Gastrocnemius medialis (tissue), 4 donors: ENCODE results near the gene DUSP18. TPM values are rescaled to one million over a fixed set of nuclear protein-coding genes. Genes with fewer than 3 reads are reported as not detected.
"Not testable (repeated sequence)": the region's sequence is repeated elsewhere in the genome, so short reads cannot be mapped to it uniquely, and the experiment has no call there.

Experiments
- ATAC-seq, 2 donors: fragments of 150-250 bp; one replicate each; pipeline ENCODE4 v1.9.1; 2016
- DNase-seq, 2 donors: peaks; one replicate each; pipeline ENCODE4 v3.0.0-alpha.2; 2019
- H3K27ac ChIP-seq, 4 donors: fragments of 200-600 bp; sonication (generic); 1 replicate in 1 of 4; 2 replicates in 3 of 4; pipeline ENCODE4 v1.5.1; 2016 to 2018; ENCODE audit warnings: mild to moderate bottlenecking in 2 of 4, moderate library complexity in 1 of 4
- H3K27me3 ChIP-seq, 3 donors: fragments of 200-600 bp; sonication (generic) in 2 of 3; 1 replicate in 1 of 3; 2 replicates in 2 of 3; pipeline versions ENCODE4 v1.5.1 to v1.6.0; 2016 to 2019; ENCODE audit warnings: mild to moderate bottlenecking in 1 of 3, moderate library complexity in 1 of 3
- H3K36me3 ChIP-seq, 2 donors: fragments of 200-600 bp; sonication (generic) in 1 of 2; one replicate each; pipeline ENCODE4 v1.5.1; 2017 to 2018
- H3K4me1 ChIP-seq, 2 donors: fragments of 200-600 bp; sonication (generic) in 1 of 2; one replicate each; pipeline ENCODE4 v1.5.1; 2016 to 2017; ENCODE audit warnings: mild to moderate bottlenecking in 2 of 2
- H3K4me3 ChIP-seq, 4 donors: fragments of 200-600 bp; sonication (generic) in 3 of 4; 1 replicate in 1 of 4; 2 replicates in 3 of 4; pipeline ENCODE4 v1.5.1; 2016 to 2019; ENCODE audit warnings: mild to moderate bottlenecking in 2 of 4
- H3K9me3 ChIP-seq, 3 donors: fragments of 200-600 bp; sonication (generic) in 2 of 3; 1 replicate in 1 of 3; 2 replicates in 2 of 3; pipeline ENCODE4 v1.5.1; 2016 to 2019
- CTCF ChIP-seq, 5 experiments: fragments of 450-650 bp in 3 of 5; fragments of 200-600 bp in 2 of 5; sonication (generic) in 2 of 5; IDR thresholded peaks in 4 of 5; conservative IDR thresholded peaks in 1 of 5; 1 replicate in 4 of 5; 2 replicates in 1 of 5; pipeline ENCODE4 v1.5.1; 2016 to 2019; ENCODE audit warnings: antibody characterized with exemption in 5 of 5, mild to moderate bottlenecking in 3 of 5, moderate library complexity in 3 of 5
- POLR2A ChIP-seq, 2 donors: fragments of 450-650 bp; IDR thresholded peaks; one replicate each; pipeline ENCODE4 v1.6.1; 2017; ENCODE audit warnings: antibody characterized with exemption in 2 of 2, mild to moderate bottlenecking in 2 of 2, moderate library complexity in 2 of 2
- in situ Hi-C, 4 donors: fragments of 200-750 bp; cut with MboI; loops; one replicate each; pipeline versions ENCODE4 v1.15.0 to v1.8.0; 2017; ENCODE audit warnings: low sequenced_read_pairs in 4 of 4
- intact Hi-C: fragments of 100-400 bp; cut with DNase I; formaldehyde crosslinking; loops from one replicate; pipeline ENCODE4 v1.15.1; 2023; ENCODE audit warnings: low total_unique reads
- total RNA-seq, 4 donors: library from RNA; depleted of rRNA; stranded (reverse); fragments of >200 nt; gene quantifications; one replicate each; pipeline versions ENCODE4 v1.1.0 to v1.2.3, GENCODE V29; 2016

The DUSP18 gene
- total RNA-seq, 4 donors from 2014 or later, result 0.82 to 4.3 (median 2.0) TPM

GRCh38 chr22:30685178-30685577, 17.5 kb upstream of the DUSP18 start:
- Histone ChIP-seq H3K4me1 (no peaks in the 10 kb centered on the region), H3K4me3 (no peak overlapping the region), H3K27ac (no peak overlapping the region), H3K36me3 (no peaks in the 10 kb centered on the region), H3K9me3 (no peaks in the 10 kb centered on the region), H3K27me3 (no peaks in the 10 kb centered on the region)
- no peak for ATAC-seq
- intact Hi-C loops, result no loop called here
- in situ Hi-C loops, result no loop called here
- TF ChIP-seq POLR2A (IDR thresholded peaks at IDR 0.05), result no peak
- no peak for TF ChIP-seq CTCF (IDR thresholded peaks at IDR 0.05 in 4 of 5, conservative IDR thresholded peaks at IDR 0.05 in 1 of 5)
- no peak for DNase-seq

- intact Hi-C loops, result no loop called here
- ATAC-seq, result no peak
- H3K9me3 ChIP-seq, result no peaks in the 10 kb centered on the region
- DNase-seq, result no peak
- TF ChIP-seq CTCF (IDR thresholded peaks at IDR 0.05 in 4 of 5, conservative IDR thresholded peaks at IDR 0.05 in 1 of 5), result no peak
- no peak for TF ChIP-seq POLR2A (IDR thresholded peaks at IDR 0.05)
- no peak overlapping the region for H3K4me3 ChIP-seq
- no peak overlapping the region for H3K27ac ChIP-seq
- in situ Hi-C loops, result no loop called here
- no peaks in the 10 kb centered on the region for H3K36me3 ChIP-seq
- H3K27me3 ChIP-seq, result no peaks in the 10 kb centered on the region
- H3K4me1 ChIP-seq, result peaks cover 0 to 6% of the 10 kb centered on the region in 2 donors
These were observed 14.2 kb upstream of the DUSP18 start for GRCh38 chr22:30681831-30682230.

GRCh38 chr22:30680991-30681770, 13.5 kb upstream of the DUSP18 start:
- intact Hi-C loops, result no loop called here
- ATAC-seq (no peak), DNase-seq (no peak)

GRCh38 chr22:30679895-30680690, 12.4 kb upstream of the DUSP18 start:
- H3K36me3 ChIP-seq, H3K4me1 ChIP-seq, DNase-seq, in situ Hi-C loops, H3K4me3 ChIP-seq, H3K27ac ChIP-seq, intact Hi-C loops, ATAC-seq, H3K9me3 ChIP-seq, H3K27me3 ChIP-seq: not testable (repeated sequence)

More at GRCh38 chr22:30680991-30681770, 13.5 kb upstream of the DUSP18 start:
- in situ Hi-C loops, result no loop called here
- TF ChIP-seq CTCF (IDR thresholded peaks at IDR 0.05 in 4 of 5, conservative IDR thresholded peaks at IDR 0.05 in 1 of 5) (no peak), POLR2A (IDR thresholded peaks at IDR 0.05) (no peak)
- no peaks in the 10 kb centered on the region for H3K36me3 ChIP-seq
- H3K4me1 ChIP-seq, result peaks cover 0 to 6% of the 10 kb centered on the region in 2 donors
- no peak overlapping the region for H3K27ac ChIP-seq
- no peak overlapping the region for H3K4me3 ChIP-seq
- no peaks in the 10 kb centered on the region for H3K9me3 ChIP-seq
- no peaks in the 10 kb centered on the region for H3K27me3 ChIP-seq

GRCh38 chr22:30676565-30676964, 8.9 kb upstream of the DUSP18 start:
- in situ Hi-C loops, H3K9me3 ChIP-seq, ATAC-seq, H3K4me3 ChIP-seq, H3K27me3 ChIP-seq, intact Hi-C loops, H3K4me1 ChIP-seq, H3K36me3 ChIP-seq, H3K27ac ChIP-seq, DNase-seq: not testable (repeated sequence)
